GM12874 (cell line): ENCODE results near the gene GNG8.

Source experiments
- TF ChIP-seq, protein P1 (sequence below): IDR thresholded peaks from 2 replicates; pipeline ENCODE4 v1.5.1; 2011; ENCODE audit warnings: low read depth, mild to moderate bottlenecking, control low read depth, low read length, moderate library complexity; ENCODE audit not compliant: insufficient read depth

The GNG8 gene

DNA sequence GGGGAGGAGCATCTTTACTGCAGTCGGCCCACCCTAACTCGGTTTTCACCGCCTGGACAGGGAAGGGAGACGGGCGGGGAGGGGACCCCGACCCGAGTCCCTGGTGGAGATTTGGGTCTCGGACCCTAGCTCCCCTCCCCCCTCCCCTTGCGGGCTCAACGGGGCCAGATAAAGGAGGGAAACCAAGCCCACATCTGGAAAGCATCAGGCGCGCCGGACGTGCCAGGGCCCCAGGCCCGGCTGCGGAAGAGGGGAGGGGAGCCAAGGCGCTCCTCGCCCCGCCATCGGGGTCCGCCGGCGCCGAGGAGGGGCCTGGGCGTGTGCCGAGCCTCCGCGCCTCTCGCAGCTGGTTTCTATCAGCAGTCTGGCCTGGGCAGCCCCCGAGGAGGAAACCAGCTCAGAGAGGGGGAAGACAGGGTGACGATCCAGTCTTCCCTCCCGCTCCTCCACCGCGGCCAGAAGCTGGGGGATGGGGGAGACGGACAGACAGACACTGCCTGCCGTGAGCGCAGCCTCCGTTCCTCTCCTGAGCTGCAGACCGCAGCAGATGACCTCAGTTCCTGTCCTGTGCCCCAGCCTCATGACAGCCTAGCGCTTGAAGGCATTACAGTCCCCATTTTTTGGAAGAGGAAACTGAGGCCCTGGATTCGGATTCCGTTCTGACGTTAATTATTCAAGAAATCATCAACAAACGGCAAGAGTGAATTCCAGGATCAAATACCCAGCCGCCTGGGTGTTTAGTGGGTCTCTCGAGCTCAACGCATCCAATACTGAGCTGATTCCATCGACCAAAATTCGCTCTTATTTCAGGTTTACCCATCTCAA is 3.6 kb upstream of the GNG8 start:
- TF ChIP-seq, protein P1, sequence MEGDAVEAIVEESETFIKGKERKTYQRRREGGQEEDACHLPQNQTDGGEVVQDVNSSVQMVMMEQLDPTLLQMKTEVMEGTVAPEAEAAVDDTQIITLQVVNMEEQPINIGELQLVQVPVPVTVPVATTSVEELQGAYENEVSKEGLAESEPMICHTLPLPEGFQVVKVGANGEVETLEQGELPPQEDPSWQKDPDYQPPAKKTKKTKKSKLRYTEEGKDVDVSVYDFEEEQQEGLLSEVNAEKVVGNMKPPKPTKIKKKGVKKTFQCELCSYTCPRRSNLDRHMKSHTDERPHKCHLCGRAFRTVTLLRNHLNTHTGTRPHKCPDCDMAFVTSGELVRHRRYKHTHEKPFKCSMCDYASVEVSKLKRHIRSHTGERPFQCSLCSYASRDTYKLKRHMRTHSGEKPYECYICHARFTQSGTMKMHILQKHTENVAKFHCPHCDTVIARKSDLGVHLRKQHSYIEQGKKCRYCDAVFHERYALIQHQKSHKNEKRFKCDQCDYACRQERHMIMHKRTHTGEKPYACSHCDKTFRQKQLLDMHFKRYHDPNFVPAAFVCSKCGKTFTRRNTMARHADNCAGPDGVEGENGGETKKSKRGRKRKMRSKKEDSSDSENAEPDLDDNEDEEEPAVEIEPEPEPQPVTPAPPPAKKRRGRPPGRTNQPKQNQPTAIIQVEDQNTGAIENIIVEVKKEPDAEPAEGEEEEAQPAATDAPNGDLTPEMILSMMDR = no peak

DNA sequence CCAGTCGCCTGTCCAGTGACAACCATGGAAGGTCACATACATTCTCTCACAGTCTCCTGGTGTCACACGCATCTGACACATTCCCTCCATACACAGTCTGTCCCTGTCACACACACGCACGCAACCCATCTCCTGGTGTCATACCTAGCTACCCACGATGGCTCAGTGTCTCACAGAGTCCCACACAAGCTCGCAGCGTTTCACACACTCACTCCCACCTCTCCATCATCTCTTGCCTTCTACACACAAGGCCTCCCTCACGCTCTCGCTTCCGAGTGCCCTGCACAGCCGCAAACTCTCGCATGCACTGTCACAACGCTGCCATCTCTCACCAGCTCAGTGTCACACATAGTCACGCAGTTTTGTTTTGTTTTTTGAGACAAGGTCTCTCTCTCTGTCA is 1.2 kb upstream of the GNG8 start:
- TF ChIP-seq, protein P1 = no peak

DNA sequence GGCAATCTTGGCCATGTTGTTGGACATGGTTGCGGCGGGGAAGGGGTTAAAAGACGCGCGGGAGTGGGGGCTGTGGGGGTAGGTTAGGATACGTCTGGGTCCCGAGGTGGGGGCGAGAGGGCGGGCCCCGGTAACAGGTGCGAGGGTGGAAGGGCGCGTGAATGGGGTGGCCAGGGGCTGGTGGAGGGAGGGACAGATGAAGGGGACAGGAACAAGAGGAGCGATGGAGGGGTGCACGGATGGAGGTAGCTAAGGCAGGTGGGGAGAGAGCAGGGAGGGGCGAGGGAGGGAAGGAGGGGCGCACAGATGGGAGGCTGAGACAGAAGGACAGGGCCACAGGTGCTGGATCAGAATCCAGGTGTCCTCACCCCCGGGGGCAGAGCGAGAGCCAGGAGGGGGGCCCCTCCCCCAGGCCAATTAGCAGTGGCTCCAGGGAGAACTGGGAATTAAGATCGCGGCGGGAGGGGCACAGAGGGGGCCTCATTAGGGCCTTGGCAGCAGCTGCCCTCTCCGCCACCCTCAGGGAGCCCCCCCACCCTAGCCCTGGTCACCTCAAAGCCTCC is 1.3 kb downstream of the GNG8 start:
- TF ChIP-seq, protein P1 = no peak

DNA sequence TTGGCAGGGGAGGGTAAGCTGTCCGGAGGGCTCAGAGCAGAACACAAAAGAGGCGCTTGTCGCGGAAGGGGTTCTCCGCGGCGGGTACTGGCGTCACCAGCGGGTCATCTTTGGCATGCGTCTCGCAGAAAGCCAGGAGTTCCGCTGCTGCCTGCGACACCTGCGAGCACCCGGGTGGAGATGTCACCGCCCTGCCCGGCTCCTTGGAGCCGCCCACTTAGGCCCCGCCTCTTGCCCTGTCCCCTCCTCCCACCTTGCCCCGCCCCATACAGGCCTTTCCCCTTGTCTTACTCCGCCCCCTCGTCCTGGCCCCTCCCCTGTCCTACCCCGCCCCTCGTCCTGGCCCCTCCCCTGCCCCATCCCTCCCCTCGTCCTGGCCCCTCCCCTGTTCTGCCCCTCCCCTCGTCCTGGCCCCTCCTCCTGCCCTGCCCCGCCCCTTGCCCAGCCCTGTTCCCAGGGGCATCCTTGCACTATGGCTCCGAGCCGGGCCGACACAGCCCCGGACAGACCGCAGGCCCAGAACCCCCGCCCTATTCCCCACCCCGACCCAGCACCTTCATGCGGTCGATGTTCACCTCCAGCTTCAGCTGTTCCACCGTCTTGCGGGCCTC is 1.9 kb downstream of the GNG8 start:
- TF ChIP-seq, protein P1 = no peak

DNA sequence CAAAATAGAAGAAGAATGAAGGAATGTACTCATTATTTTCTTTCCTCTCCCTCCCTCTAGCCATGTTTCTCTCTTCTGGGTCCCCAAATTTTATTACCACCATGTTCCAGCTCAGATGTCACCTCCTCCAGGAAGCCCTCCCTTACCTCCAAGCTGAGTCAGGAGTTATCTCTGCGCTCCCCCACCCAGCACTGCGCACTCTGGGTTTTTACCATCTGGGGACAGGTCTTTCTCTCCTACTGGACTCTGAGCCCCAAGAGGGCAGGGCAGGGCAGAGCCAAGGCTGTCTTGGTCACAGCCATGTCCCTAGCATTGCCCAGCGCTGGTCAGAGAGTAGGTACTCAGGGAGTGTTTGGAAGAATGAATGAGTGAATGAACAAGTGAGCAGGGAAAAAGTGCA is 2.9 kb downstream of the GNG8 start:
- TF ChIP-seq, protein P1 = no peak

DNA sequence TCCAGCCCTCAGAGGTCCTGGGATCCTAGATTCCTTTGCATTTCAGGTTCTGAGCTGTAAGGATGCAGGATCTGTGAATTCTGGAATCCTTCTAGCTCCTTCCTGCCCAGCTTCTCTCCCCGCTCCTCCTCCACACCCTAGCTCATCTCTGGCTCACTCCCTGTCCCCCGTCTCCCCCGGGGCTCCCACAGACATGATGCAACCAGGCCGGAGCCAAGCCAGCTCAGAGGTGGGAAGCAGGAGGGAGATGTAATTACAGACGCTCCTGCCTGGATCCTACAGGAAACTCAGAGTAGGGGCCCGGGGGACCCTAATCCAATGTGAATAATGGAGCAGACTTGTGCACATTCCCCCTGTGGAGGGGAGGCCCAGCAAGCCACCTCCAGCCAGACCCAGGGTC is 4.5 kb downstream of the GNG8 start:
- TF ChIP-seq, protein P1 = no peak

DNA sequence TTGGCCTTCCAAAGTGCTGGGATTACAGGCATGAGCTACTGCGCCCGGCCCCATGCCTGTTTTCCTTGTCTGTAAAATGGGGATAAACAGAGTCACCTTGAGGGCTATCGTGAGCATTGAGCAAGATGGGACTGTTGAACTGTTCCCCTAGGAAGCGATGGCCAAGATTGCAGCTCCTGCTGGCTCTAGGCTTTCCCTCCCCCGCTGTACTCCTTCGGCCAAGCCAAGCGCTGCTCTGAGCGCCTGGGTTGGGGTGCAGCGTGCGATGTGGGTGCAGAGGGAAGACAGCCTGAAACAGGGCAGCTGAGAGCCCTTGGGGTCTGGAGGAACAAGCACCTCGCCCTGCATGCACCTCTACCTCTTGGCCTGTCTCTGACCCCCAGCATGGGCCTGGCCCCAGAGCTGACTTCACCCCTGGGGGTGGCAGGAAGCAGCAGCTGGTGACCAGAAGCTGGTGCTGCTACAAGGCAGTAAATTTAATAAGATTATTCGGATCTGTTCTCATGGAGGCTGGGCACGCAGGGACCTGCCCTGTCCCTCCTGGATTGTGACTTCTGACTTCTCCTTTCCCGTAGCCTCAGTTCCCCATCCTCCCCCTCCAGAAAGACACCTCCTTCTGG is 5.3 kb downstream of the GNG8 start:
- TF ChIP-seq, protein P1 = no peak
